D721Med (cell line): ENCODE results near the gene GSE1.

ENCODE experiments used
- DNase-seq: peaks from one replicate; pipeline ENCODE4 v3.0.0; 2011; ENCODE audit warnings: low spot score; ENCODE audit not compliant: insufficient read length
- FAIRE-seq: peaks from 2 replicates; lab custom pipeline; 2011; peaks lifted over from hg19 to GRCh38; lab: Jason Lieb, UNC
- TF ChIP-seq, protein P1 (sequence below): IDR thresholded peaks from 2 replicates; pipeline ENCODE4 v1.5.1; 2012; ENCODE audit warnings: mild to moderate bottlenecking, control low read depth; ENCODE audit not compliant: insufficient read depth; ENCODE audit errors: missing control alignments

Gene GSE1

DNA sequence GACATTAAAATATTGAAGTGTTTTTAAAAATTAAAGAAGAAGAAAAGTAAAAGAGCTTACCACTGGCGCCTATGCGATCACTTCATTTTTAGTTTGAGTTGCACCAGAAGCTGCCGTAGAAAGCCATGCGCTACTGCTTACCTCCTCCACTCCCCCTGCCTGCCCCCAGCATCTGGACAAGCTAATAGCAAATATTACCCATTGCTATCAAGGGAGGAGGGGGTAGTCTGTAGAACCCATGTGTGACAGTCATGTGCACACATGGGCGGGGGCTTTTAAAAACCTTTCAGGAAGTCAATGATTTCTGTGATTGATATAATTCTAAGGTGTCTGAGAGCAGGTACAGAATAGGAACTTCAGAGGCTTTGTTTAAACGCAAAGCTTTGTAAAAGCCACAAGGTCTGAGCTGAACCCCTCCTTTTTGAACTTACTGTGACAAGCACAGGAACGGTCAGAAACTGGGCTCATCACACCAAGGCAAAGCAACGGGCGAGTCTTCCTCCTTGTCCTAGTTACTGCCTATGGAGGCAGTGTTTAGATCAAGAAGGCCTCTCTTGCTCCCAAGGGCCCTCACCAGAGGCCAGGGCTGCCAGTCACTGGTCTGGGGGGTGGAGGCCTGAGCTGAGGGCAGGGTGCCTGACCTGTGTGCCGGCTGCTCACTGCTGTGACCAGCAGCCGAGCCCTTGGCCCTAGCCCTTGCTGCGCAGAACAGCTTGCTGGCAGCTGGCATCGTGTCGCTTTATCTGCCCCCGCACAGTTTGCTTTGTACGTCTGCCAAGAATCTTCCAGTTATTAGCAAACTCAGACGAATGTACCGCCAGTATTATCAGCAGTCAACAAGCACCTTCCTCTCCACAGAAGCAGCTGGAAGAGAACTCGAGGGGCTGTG is 60.7 kb downstream of the GSE1 start:
- no peak for DNase-seq
- TF ChIP-seq, protein P1, sequence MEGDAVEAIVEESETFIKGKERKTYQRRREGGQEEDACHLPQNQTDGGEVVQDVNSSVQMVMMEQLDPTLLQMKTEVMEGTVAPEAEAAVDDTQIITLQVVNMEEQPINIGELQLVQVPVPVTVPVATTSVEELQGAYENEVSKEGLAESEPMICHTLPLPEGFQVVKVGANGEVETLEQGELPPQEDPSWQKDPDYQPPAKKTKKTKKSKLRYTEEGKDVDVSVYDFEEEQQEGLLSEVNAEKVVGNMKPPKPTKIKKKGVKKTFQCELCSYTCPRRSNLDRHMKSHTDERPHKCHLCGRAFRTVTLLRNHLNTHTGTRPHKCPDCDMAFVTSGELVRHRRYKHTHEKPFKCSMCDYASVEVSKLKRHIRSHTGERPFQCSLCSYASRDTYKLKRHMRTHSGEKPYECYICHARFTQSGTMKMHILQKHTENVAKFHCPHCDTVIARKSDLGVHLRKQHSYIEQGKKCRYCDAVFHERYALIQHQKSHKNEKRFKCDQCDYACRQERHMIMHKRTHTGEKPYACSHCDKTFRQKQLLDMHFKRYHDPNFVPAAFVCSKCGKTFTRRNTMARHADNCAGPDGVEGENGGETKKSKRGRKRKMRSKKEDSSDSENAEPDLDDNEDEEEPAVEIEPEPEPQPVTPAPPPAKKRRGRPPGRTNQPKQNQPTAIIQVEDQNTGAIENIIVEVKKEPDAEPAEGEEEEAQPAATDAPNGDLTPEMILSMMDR: no peak
- FAIRE-seq: no peak

DNA sequence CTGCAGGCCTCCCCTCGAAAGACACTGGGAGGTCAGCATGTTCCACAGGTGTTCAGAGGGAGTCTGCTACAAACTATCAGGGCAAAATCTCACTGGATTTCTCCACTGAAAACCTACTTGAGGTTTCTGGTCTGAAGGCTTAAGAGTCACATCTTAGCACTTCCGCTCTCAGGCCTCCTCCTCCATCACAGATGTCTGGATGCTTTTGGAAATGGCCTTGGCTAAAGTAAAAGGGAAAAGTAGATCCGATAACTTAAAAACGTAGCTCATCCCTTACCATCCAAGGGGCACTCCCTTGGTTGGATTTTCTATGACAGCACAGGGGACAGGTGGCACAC is 61.3 kb downstream of the GSE1 start:
- FAIRE-seq: no peak
- TF ChIP-seq, protein P1: no peak
- DNase-seq: no peak

DNA sequence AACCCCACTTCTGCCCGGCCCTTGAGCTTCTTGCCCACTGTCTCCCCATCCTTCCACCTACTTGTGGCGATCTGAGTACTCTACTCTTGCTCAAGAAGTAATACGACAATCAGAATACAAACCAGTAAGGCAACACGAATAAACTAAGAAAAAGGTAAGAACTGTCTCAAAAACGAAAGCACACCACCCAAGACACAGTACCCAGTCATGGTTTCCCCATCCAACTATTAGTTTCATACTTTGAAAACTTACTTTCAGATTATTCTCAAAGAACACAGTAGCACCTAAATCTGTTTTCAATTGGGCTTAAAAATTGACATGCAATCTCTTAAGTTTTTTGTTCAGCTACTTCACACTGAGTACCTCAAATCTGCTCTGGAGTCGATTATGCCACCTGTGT is 61.7 kb downstream of the GSE1 start:
- TF ChIP-seq, protein P1: no peak
- DNase-seq: no peak
- no peak for FAIRE-seq

DNA sequence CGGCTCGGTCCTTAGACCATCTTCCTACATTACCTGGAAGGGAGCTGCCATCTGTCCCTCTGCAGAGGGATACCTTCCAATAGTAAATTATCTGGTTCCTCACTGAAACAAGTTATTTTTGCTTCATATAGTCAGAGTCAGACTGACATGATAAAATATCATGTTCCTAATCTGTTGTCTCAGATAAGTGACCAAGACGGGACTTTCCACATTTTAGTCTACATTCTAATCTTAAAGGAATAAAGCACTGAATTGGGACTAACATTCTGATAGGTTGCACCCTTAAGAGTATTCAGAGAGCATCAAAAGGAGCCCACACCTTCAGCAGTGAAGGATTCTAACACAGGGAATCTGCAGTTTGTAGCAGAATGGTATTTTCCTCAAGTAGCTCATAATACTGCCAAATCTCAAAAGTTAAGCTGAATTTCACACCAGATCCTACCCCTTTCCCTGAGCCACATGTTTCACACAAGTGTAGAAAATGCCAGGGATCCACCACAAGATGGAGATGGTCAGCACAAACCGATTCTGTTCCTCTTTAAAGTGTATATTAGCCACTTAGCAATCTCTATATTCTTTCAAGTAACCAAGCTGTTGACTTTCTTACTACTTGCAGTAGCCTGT is 62.2 kb downstream of the GSE1 start:
- no peak for FAIRE-seq
- TF ChIP-seq, protein P1: peak; percentile 45

DNA sequence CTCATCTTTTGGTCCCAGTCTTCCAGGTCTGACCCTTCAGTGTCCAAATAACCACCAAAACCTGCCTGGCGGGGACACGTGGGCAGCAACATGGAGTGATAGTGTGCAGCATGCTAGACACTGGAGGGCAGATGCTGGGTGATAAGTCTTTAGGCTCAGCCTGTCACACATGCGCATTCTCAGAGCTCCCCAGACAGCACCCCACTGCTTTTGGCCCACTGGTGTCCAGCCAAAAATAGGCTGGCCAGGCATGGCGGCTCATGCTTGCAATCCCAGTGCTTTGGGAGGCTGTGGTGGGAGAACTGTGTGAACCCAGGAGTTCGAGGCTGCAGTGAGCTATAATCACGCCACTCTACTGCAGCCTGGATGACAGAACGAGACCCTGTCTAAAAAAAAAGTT is 63.3 kb downstream of the GSE1 start:
- TF ChIP-seq, protein P1: no peak
- no peak for FAIRE-seq

More for the DNA sequence above, 62.2 kb downstream of the GSE1 start:
- no peak for DNase-seq

DNA sequence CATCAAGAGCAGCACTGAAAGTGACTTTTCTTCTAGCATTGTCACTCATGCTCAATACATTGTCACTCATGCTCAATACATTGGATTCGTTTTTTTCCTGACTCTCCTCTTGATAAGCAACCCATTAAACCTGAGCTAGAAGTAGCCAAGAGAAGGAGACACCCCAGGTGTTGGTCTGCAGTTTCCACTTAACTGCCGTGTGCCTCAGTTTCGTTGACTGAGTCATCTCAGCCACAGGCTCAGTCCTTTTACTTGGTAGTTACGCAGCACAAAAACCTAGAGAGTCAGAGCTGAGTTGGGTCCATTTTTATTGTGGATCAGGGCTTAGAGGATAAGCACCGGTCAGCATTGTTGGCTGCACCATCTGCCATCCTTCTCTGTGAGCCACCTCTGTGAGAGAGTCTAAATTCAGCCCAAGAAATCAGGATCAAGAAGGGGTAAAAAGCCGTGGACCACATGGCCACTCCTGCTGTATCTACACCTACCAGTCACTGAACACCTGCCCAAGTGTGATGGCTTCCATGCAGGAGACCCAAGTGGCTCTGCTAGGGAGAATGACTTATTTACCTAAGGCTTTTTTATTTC is 64.4 kb downstream of the GSE1 start:
- TF ChIP-seq, protein P1: no peak
- DNase-seq (no peak), FAIRE-seq (no peak)

More for the DNA sequence above, 63.3 kb downstream of the GSE1 start:
- no peak for DNase-seq
